Calu3 (cell line): ENCODE measurements around the gene PPIL1. TPM values are rescaled to one million over a fixed set of nuclear protein-coding genes. Genes with fewer than 3 reads are reported as not detected.
A peak's percentile ranks its signal among the peaks of the same experiment; 100 is the strongest.

Source experiments
- BruUV-seq: library from RNA; stranded (reverse); fragments of 400-500 nt; replicated peaks from 2 replicates; lab custom pipeline; 2021; lab: Mats Ljungman, UMichigan
- CTCF ChIA-PET: fragments of 300-600 bp; sonication (Branson Sonifier 250); formaldehyde crosslinking; loops from one replicate; lab custom pipeline; 2022; ENCODE audit warnings: antibody characterized with exemption; lab: Charles Lee
- DNase-seq: peaks from one replicate; pipeline ENCODE4 v3.0.0; 2022
- H3K27ac Mint-ChIP-seq: one replicate; pipeline ENCODE4 v1.8.0; 2022; ENCODE audit warnings: mixed read lengths; ENCODE audit not compliant: unreplicated experiment
- H3K27me3 Mint-ChIP-seq: one replicate; pipeline ENCODE4 v1.8.0; 2022; ENCODE audit warnings: mixed read lengths; ENCODE audit not compliant: unreplicated experiment
- H3K36me3 Mint-ChIP-seq: one replicate; pipeline ENCODE4 v1.8.0; 2022; ENCODE audit warnings: mild to moderate bottlenecking, moderate library complexity, mixed read lengths; ENCODE audit not compliant: insufficient read depth, unreplicated experiment
- H3K4me1 Mint-ChIP-seq: one replicate; pipeline ENCODE4 v1.8.0; 2022; ENCODE audit warnings: mild to moderate bottlenecking, low read depth, mixed read lengths; ENCODE audit not compliant: unreplicated experiment
- H3K4me3 Mint-ChIP-seq: one replicate; pipeline ENCODE4 v1.8.0; 2022; ENCODE audit warnings: mild to moderate bottlenecking, low read depth, moderate library complexity, mixed read lengths; ENCODE audit not compliant: unreplicated experiment
- H3K9me3 Mint-ChIP-seq: one replicate; pipeline ENCODE4 v1.8.0; 2022; ENCODE audit warnings: low read depth, mixed read lengths; ENCODE audit not compliant: unreplicated experiment
- intact Hi-C: fragments of 100-400 bp; cut with micrococcal nuclease; formaldehyde crosslinking; loops from one replicate; pipeline ENCODE4 v1.10.0; 2022; ENCODE audit not compliant: unreplicated experiment
- total RNA-seq: library from RNA; stranded (reverse); gene quantifications from 2 replicates; pipeline ENCODE4 v1.2.3, GENCODE V29; 2022
- TF ChIP-seq, protein P1 (sequence below): fragments of 200-600 bp; IDR thresholded peaks from one replicate; pipeline ENCODE4 v1.8.0; 2022; ENCODE audit warnings: antibody characterized with exemption; ENCODE audit not compliant: unreplicated experiment

PPIL1 gene
- total RNA-seq, 1 experiment from 2014 or later: 64.4 TPM

DNA sequence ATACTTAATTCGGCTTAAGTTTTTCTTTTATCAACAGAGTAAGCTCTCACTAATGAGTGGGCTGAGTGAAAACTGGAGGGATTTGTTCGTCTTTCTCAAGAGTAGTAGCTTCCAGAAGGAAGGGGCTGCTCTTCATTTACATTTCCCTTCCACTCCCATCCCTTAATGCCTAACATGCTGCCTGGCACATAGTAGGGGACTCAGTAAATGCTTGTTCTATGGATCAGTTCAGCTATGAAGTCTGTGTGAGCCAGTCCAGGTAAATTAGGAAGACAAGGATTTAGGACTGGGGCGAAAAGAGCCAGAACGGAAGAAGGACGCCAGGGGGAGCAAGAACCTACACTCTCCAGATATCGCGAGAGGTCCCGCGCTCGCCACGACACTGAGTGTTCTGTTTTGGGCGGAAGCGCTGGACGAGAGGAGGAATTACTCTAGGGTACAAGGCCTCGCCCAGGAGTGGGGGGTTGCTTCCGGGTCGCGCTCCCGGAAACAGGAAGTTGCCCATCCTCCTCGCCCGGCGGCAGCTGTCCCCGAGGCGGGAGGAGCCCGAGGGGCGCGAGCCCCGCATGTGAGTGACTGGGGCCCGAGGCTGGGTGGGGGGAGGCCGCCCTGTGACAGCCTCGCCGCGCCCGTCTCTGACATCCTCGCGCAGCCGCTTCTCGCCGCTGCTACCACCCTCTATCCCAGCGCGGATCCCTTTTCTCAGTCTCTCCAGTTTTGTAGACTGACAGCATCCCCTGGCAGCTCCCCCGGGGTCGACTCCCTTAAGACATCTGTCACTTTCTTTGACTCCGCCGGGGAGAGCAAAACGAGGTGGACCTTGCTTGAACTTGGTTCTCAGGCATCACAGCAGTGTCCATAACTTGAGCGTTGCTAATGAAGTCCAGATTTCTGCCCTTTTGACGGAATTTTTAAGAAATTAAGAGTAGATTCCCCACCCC lies 11.1 kb upstream of the PPIL1 start, which contains the start of gene C6orf89:
Gene C6orf89 (plus strand): TSS at position 492 of the 941 bp plus-strand sequence. CDS start 13,493 bp downstream, outside the sequence.
- intact Hi-C loops: loop anchor here (1.0 kb wide), 2 partner anchors 29 to 133 kb away; no protein-coding TSS in a partner anchor
- TF ChIP-seq, protein P1, sequence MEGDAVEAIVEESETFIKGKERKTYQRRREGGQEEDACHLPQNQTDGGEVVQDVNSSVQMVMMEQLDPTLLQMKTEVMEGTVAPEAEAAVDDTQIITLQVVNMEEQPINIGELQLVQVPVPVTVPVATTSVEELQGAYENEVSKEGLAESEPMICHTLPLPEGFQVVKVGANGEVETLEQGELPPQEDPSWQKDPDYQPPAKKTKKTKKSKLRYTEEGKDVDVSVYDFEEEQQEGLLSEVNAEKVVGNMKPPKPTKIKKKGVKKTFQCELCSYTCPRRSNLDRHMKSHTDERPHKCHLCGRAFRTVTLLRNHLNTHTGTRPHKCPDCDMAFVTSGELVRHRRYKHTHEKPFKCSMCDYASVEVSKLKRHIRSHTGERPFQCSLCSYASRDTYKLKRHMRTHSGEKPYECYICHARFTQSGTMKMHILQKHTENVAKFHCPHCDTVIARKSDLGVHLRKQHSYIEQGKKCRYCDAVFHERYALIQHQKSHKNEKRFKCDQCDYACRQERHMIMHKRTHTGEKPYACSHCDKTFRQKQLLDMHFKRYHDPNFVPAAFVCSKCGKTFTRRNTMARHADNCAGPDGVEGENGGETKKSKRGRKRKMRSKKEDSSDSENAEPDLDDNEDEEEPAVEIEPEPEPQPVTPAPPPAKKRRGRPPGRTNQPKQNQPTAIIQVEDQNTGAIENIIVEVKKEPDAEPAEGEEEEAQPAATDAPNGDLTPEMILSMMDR: peak; percentile 90
- Mint-ChIP-seq H3K4me1 (peaks cover 21% of the 10 kb centered on the region), H3K36me3 (peaks cover 12% of the 10 kb centered on the region), H3K4me3 (peak within 1 kb of the TSS; percentile 77), H3K9me3 (no peaks in the 10 kb centered on the region), H3K27ac (peak within 1 kb of the TSS; percentile 74), H3K27me3 (no peaks in the 10 kb centered on the region)
- peak; percentile 96 for DNase-seq
- CTCF ChIA-PET: interaction anchor here (0.6 to 2.1 kb wide), 9 partner anchors 11 to 324 kb away, joined by 3 to 37 read pairs (median 7); partner anchors contain the start of genes MTCH1 and PPIL1
- no TSS peak for BruUV-seq

- Mint-ChIP-seq H3K9me3 (no peaks in the 10 kb centered on the region), H3K4me3 (no peak overlapping the region), H3K27ac (no peak overlapping the region), H3K27me3 (no peaks in the 10 kb centered on the region), H3K36me3 (peaks cover 12% of the 10 kb centered on the region), H3K4me1 (peaks cover 21% of the 10 kb centered on the region)
- CTCF ChIA-PET: interaction anchor here (1.0 to 2.1 kb wide), 5 partner anchors 10 to 134 kb away, joined by 3 to 37 read pairs (median 14); partner anchors contain the start of genes MTCH1 and PPIL1
- intact Hi-C loops: loop anchor here (1.0 kb wide), 2 partner anchors 30 to 134 kb away; no protein-coding TSS in a partner anchor
- no peak for DNase-seq
- BruUV-seq: no TSS peak
- TF ChIP-seq, protein P1: no peak
Observed at GRCh38 chr6:36884610-36885009, 10.0 kb upstream of the PPIL1 start.

- DNase-seq: no peak
- Mint-ChIP-seq H3K9me3 (no peaks in the 10 kb centered on the region), H3K27me3 (no peaks in the 10 kb centered on the region), H3K4me1 (peaks cover 27% of the 10 kb centered on the region), H3K36me3 (peaks cover 38% of the 10 kb centered on the region), H3K4me3 (peak overlapping the region; percentile 91), H3K27ac (peak overlapping the region; percentile 99)
- CTCF ChIA-PET: interaction anchor here (0.5 to 3.5 kb wide), 9 partner anchors 10 to 511 kb away, joined by 3 to 17 read pairs (median 8); partner anchors contain the start of gene C6orf89
- TF ChIP-seq, protein P1: no peak
- TSS peak; percentile 71 for BruUV-seq
- intact Hi-C loops: no loop called here
Observed at GRCh38 chr6:36875250-36875633, 639 bp upstream of the PPIL1 start.
